Posterior cingulate gyrus (tissue), 11 donors: ENCODE measurements around the gene SPRYD3.
"Not testable (repeated sequence)": the region's sequence is repeated elsewhere in the genome, so short reads cannot be mapped to it uniquely, and the experiment has no call there.

ENCODE experiments used
- DNase-seq, 10 donors: peaks; one replicate each; pipeline versions ENCODE4 v3.0.0 to v3.0.0-alpha.2; 2020 to 2021; ENCODE audit warnings: mixed read lengths in 3 of 10
- intact Hi-C: fragments of 100-400 bp; cut with DNase I; formaldehyde crosslinking; loops from one replicate; pipeline ENCODE4 v1.15.1; 2023

Gene SPRYD3

GRCh38 chr12:53042607-53043454, 36.4 kb downstream of the SPRYD3 start:
- DNase-seq: peak in 1 of 10 donors; percentile 32

DNA sequence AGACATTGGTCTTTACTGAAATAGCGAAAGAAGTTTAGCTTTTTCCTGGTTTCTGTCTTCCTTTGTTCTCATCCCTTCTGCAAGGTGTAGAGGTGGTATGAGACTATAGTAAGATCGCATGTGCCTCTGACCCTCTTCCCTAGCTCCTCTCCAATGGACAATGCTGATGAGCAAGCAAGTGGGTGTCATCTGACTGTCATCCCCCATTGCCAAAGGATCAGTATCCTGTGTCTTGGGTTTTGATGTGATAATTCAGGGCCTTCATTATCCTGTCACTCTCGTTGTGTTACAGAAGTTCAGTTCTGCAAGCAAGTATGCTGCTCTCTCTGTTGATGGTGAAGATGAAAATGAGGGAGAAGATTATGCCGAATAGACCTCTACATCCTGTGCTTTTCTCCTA, 39.3 kb downstream of the SPRYD3 start:
- DNase-seq: no peak
- intact Hi-C loops: no loop called here

More at GRCh38 chr12:53042607-53043454, 36.4 kb downstream of the SPRYD3 start:
- intact Hi-C loops: no loop called here

- DNase-seq: no peak
- intact Hi-C loops: no loop called here
These were observed 42.4 kb downstream of the SPRYD3 start for GRCh38 chr12:53036802-53037201.

DNA sequence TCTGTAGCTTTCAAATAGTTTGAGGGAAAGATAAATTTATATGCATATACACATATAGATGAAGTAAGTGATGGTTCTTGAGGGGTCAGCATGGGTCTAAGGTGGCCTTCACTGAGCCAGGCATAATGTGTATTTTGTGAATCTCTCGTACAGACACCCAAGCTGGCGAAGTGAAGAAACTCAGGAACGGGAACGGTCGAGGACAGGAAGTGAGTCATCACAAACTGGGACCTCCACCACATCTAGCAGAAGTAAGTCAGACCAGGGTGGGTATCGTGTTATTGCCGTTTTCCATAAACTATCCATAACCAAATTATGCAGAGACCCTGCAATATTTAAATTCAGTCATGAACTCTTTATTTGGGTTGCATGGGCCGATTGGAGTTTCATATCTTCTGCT, 44.7 kb downstream of the SPRYD3 start:
- DNase-seq: peak in 1 of 10 donors; percentile 42
- intact Hi-C loops: no loop called here

GRCh38 chr12:53033832-53034231, 45.4 kb downstream of the SPRYD3 start:
- DNase-seq: peak in 1 of 10 donors; percentile 57
- intact Hi-C loops: not testable (repeated sequence)

GRCh38 chr12:53031616-53032015, 47.6 kb downstream of the SPRYD3 start:
- DNase-seq: no peak
- intact Hi-C loops: no loop called here

DNA sequence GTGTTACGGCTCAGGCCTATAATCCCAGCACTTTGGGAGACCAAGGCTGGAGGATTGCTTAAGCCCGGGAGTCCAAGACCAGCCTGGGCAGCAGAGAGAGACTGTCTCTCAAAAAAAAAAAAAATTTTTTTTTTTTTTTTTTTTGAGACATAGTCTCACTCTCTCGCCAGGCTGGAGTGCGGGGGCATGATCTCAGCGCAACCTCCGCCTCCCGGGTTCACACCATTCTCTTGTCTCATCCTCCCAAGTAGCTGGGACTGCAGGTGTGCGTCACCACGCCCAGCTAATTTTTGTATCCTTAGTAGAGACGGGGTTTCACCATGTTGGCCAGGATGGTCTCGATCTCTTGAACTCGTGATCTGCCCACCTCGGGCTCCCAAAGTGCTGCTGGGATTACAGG, 52.2 kb downstream of the SPRYD3 start:
- intact Hi-C loops: not testable (repeated sequence)
- peak in 1 of 10 donors; percentile 74 for DNase-seq

GRCh38 chr12:53025250-53025649, 53.9 kb downstream of the SPRYD3 start:
- intact Hi-C loops: no loop called here
- no peak for DNase-seq

DNA sequence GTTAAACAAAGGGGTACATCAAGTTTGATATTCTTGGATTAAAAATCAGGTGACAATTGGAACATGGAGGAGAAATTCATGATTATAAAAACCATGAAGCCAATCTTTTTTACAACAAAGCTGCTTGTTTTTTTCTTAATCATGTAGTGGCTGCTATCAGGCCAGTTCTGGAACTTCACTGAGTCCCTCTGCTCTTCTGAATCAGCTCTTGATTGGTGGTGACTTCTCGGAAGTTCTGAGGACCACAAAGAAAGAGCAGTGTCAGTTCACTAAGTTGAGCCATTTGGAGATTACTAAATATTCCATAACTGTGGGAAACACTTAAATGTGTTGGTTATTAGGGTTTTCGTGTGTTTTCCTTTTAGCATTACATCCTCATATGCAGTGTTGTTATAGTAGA, 64.5 kb downstream of the SPRYD3 start:
- intact Hi-C loops: no loop called here
- no peak for DNase-seq
